Measurements from ENCODE around the gene GLTPD2.

The GLTPD2 gene

GRCh38 chr17:4780325-4780955, 8.3 kb upstream of the GLTPD2 start:
- no peak overlapping the region for H3K4ac ChIP-seq (ENCODE audit: low read depth, low read length)
- no peak overlapping the region for H3K23ac ChIP-seq (ENCODE audit: low read length)
- no peak overlapping the region for H3K18ac ChIP-seq (ENCODE audit: low read length)
- no peak overlapping the region for H2AFZ ChIP-seq (ENCODE audit: insufficient read depth, low read length, poor library complexity)
- no peak overlapping the region for H3K4me2 ChIP-seq (ENCODE audit: low read length)
- H4K12ac ChIP-seq (ENCODE audit: low read depth, low read length): no peak overlapping the region
- H3K79me1 ChIP-seq (ENCODE audit: low read length): no peaks in the 10 kb centered on the region
- DNase-seq: peak; percentile 66 to 68
- H3K9me3 ChIP-seq (ENCODE audit: insufficient read depth, low read depth, low read length): peaks cover 5% of the 10 kb centered on the region
- no peaks in the 10 kb centered on the region for H3K79me2 ChIP-seq (ENCODE audit: control insufficient read depth, insufficient read depth, low read length, poor library complexity)
- H3K4me1 ChIP-seq (ENCODE audit: control insufficient read depth in 1 of 2, insufficient read depth in 2 of 2, low read length in 2 of 2): no peaks in the 10 kb centered on the region
- no peak overlapping the region for H3K14ac ChIP-seq (ENCODE audit: low read length)
- H3K27ac ChIP-seq (ENCODE audit: low read depth, low read length): no peak overlapping the region
- H3K36me3 ChIP-seq (ENCODE audit: control insufficient read depth in 1 of 2, insufficient read depth in 2 of 2, low read length in 2 of 2): no peaks in the 10 kb centered on the region
- H3K4me3 ChIP-seq (ENCODE audit: low read depth, low read length): no peak overlapping the region
- no CpG with 5 or more reads among the region's 11 CpGs for WGBS (ENCODE audit: extremely low coverage, insufficient coverage, insufficient read length)
- no peak overlapping the region for H2BK5ac ChIP-seq (ENCODE audit: low read depth, low read length, poor library complexity)
- no peak overlapping the region for H3K9ac ChIP-seq (ENCODE audit: low read length)
- no peaks in the 10 kb centered on the region for H3K27me3 ChIP-seq (ENCODE audit: insufficient read depth, low read length)
- no peak overlapping the region for H4K91ac ChIP-seq (ENCODE audit: low read depth, low read length)
- H4K8ac ChIP-seq (ENCODE audit: low read depth, low read length): no peak overlapping the region
- H2BK12ac ChIP-seq (ENCODE audit: low read length): no peak overlapping the region
- no peak overlapping the region for H2AK5ac ChIP-seq (ENCODE audit: low read length)
- no peak overlapping the region for H2BK120ac ChIP-seq (ENCODE audit: insufficient read depth, low read length, poor library complexity)

GRCh38 chr17:4782652-4783051, 6.1 kb upstream of the GLTPD2 start:
- WGBS (ENCODE audit: extremely low coverage, insufficient coverage, insufficient read length): no CpG with 5 or more reads among the region's 28 CpGs
- no peak overlapping the region for H3K27ac ChIP-seq (ENCODE audit: low read depth, low read length)

GRCh38 chr17:4785311-4786105, 3.3 kb upstream of the GLTPD2 start:
- no peak for DNase-seq
- H2BK12ac ChIP-seq (ENCODE audit: low read length): no peak overlapping the region
- WGBS (ENCODE audit: extremely low coverage, insufficient coverage, insufficient read length): no CpG with 5 or more reads among the region's 61 CpGs

More at GRCh38 chr17:4782652-4783051, 6.1 kb upstream of the GLTPD2 start:
- Histone ChIP-seq H3K18ac (ENCODE audit: low read length) (no peak overlapping the region), H4K91ac (ENCODE audit: low read depth, low read length) (no peak overlapping the region), H2AK5ac (ENCODE audit: low read length) (no peak overlapping the region), H3K14ac (ENCODE audit: low read length) (no peak overlapping the region), H3K4me3 (ENCODE audit: low read depth, low read length) (peak overlapping the region; percentile 33), H3K4me1 (ENCODE audit: control insufficient read depth in 1 of 2, insufficient read depth in 2 of 2, low read length in 2 of 2) (no peaks in the 10 kb centered on the region), H2BK5ac (ENCODE audit: low read depth, low read length, poor library complexity) (no peak overlapping the region), H3K79me2 (ENCODE audit: control insufficient read depth, insufficient read depth, low read length, poor library complexity) (no peaks in the 10 kb centered on the region), H3K4ac (ENCODE audit: low read depth, low read length) (no peak overlapping the region), H3K9me3 (ENCODE audit: insufficient read depth, low read depth, low read length) (peaks cover 5% of the 10 kb centered on the region), H2BK120ac (ENCODE audit: insufficient read depth, low read length, poor library complexity) (no peak overlapping the region), H3K36me3 (ENCODE audit: control insufficient read depth in 1 of 2, insufficient read depth in 2 of 2, low read length in 2 of 2) (no peaks in the 10 kb centered on the region), H4K8ac (ENCODE audit: low read depth, low read length) (no peak overlapping the region), H4K12ac (ENCODE audit: low read depth, low read length) (no peak overlapping the region), H2BK12ac (ENCODE audit: low read length) (no peak overlapping the region), H3K23ac (ENCODE audit: low read length) (no peak overlapping the region), H2AFZ (ENCODE audit: insufficient read depth, low read length, poor library complexity) (no peak overlapping the region), H3K79me1 (ENCODE audit: low read length) (no peaks in the 10 kb centered on the region), H3K9ac (ENCODE audit: low read length) (no peak overlapping the region), H3K4me2 (ENCODE audit: low read length) (no peak overlapping the region), H3K27me3 (ENCODE audit: insufficient read depth, low read length) (no peaks in the 10 kb centered on the region)
- no peak for DNase-seq

GRCh38 chr17:4786106-4786511, 2.7 kb upstream of the GLTPD2 start, which contains the start of gene VMO1:
Gene VMO1 (minus strand): TSS chr17:4786364. CDS start chr17:4786352, 12 bp downstream.
- Histone ChIP-seq H3K23ac (ENCODE audit: low read length) (no peak within 1 kb of the TSS), H3K79me1 (ENCODE audit: low read length) (peaks cover 16% of the 10 kb centered on the region), H3K27ac (ENCODE audit: low read depth, low read length) (no peak within 1 kb of the TSS), H4K12ac (ENCODE audit: low read depth, low read length) (no peak within 1 kb of the TSS), H3K4ac (ENCODE audit: low read depth, low read length) (no peak within 1 kb of the TSS), H2BK5ac (ENCODE audit: low read depth, low read length, poor library complexity) (no peak within 1 kb of the TSS), H2BK12ac (ENCODE audit: low read length) (no peak within 1 kb of the TSS), H3K27me3 (ENCODE audit: insufficient read depth, low read length) (no peaks in the 10 kb centered on the region), H2BK120ac (ENCODE audit: insufficient read depth, low read length, poor library complexity) (no peak within 1 kb of the TSS), H3K14ac (ENCODE audit: low read length) (no peak within 1 kb of the TSS), H3K18ac (ENCODE audit: low read length) (no peak within 1 kb of the TSS), H3K79me2 (ENCODE audit: control insufficient read depth, insufficient read depth, low read length, poor library complexity) (peaks cover 11% of the 10 kb centered on the region), H4K91ac (ENCODE audit: low read depth, low read length) (no peak within 1 kb of the TSS), H3K4me1 (ENCODE audit: control insufficient read depth in 1 of 2, insufficient read depth in 2 of 2, low read length in 2 of 2) (peaks cover 6 to 8% of the 10 kb centered on the region in 2 experiments), H3K9ac (ENCODE audit: low read length) (no peak within 1 kb of the TSS), H3K4me3 (ENCODE audit: low read depth, low read length) (no peak within 1 kb of the TSS), H4K8ac (ENCODE audit: low read depth, low read length) (no peak within 1 kb of the TSS), H2AK5ac (ENCODE audit: low read length) (no peak within 1 kb of the TSS), H2AFZ (ENCODE audit: insufficient read depth, low read length, poor library complexity) (no peak within 1 kb of the TSS), H3K9me3 (ENCODE audit: insufficient read depth, low read depth, low read length) (peaks cover 5% of the 10 kb centered on the region), H3K36me3 (ENCODE audit: control insufficient read depth in 1 of 2, insufficient read depth in 2 of 2, low read length in 2 of 2) (no peaks in the 10 kb centered on the region), H3K4me2 (ENCODE audit: low read length) (no peak within 1 kb of the TSS)
- no CpG with 5 or more reads among the region's 24 CpGs for WGBS (ENCODE audit: extremely low coverage, insufficient coverage, insufficient read length)
- no peak for DNase-seq

More at GRCh38 chr17:4785311-4786105, 3.3 kb upstream of the GLTPD2 start:
- Histone ChIP-seq H2AK5ac (ENCODE audit: low read length) (no peak overlapping the region), H3K4me3 (ENCODE audit: low read depth, low read length) (no peak overlapping the region), H3K4me1 (ENCODE audit: control insufficient read depth in 1 of 2, insufficient read depth in 2 of 2, low read length in 2 of 2) (peaks cover 5 to 8% of the 10 kb centered on the region in 2 experiments), H3K4me2 (ENCODE audit: low read length) (no peak overlapping the region), H3K27ac (ENCODE audit: low read depth, low read length) (no peak overlapping the region), H3K23ac (ENCODE audit: low read length) (no peak overlapping the region), H2AFZ (ENCODE audit: insufficient read depth, low read length, poor library complexity) (no peak overlapping the region), H2BK5ac (ENCODE audit: low read depth, low read length, poor library complexity) (no peak overlapping the region), H3K9ac (ENCODE audit: low read length) (no peak overlapping the region), H3K9me3 (ENCODE audit: insufficient read depth, low read depth, low read length) (peaks cover 5% of the 10 kb centered on the region), H3K4ac (ENCODE audit: low read depth, low read length) (no peak overlapping the region), H3K79me2 (ENCODE audit: control insufficient read depth, insufficient read depth, low read length, poor library complexity) (peaks cover 11% of the 10 kb centered on the region), H3K27me3 (ENCODE audit: insufficient read depth, low read length) (no peaks in the 10 kb centered on the region), H4K91ac (ENCODE audit: low read depth, low read length) (no peak overlapping the region), H3K14ac (ENCODE audit: low read length) (no peak overlapping the region), H3K18ac (ENCODE audit: low read length) (no peak overlapping the region), H2BK120ac (ENCODE audit: insufficient read depth, low read length, poor library complexity) (no peak overlapping the region), H3K36me3 (ENCODE audit: control insufficient read depth in 1 of 2, insufficient read depth in 2 of 2, low read length in 2 of 2) (no peaks in the 10 kb centered on the region), H4K8ac (ENCODE audit: low read depth, low read length) (no peak overlapping the region), H4K12ac (ENCODE audit: low read depth, low read length) (no peak overlapping the region), H3K79me1 (ENCODE audit: low read length) (peaks cover 15% of the 10 kb centered on the region)
